ENCODE measurements around the gene ATP2A3. TPM values are rescaled to one million over a fixed set of nuclear protein-coding genes. Genes with fewer than 3 reads are reported as not detected.

The ATP2A3 gene
- polyA plus RNA-seq, 1 donor from 2014 or later: not detected

- H3K79me2 ChIP-seq (replicated peaks; ENCODE audit: insufficient read depth, low read length): no peaks in the 10 kb centered on the region
- TF ChIP-seq POLR2AphosphoS5 (IDR thresholded peaks at IDR 0.05) (no peak), RAD21 (conservative IDR thresholded peaks at IDR 0.05) (no peak), CTCF (IDR thresholded peaks at IDR 0.05; ENCODE audit: poor library complexity, severe bottlenecking) (no peak), EP300 (conservative IDR thresholded peaks at IDR 0.05; ENCODE audit: poor library complexity, severe bottlenecking) (no peak), TAF1 (IDR thresholded peaks at IDR 0.05; ENCODE audit: low read depth) (no peak), EZH2 (IDR thresholded peaks at IDR 0.05; ENCODE audit: borderline replicate concordance, insufficient read depth, low read length, poor library complexity, severe bottlenecking) (no peak), MXI1 (conservative IDR thresholded peaks at IDR 0.05; ENCODE audit: poor library complexity, severe bottlenecking) (no peak), SMC3 (conservative IDR thresholded peaks at IDR 0.05; ENCODE audit: poor library complexity) (no peak), REST (IDR thresholded peaks at IDR 0.05; ENCODE audit: borderline replicate concordance) (no peak)
- H3K9ac ChIP-seq (ENCODE audit: low read length): no peak overlapping the region
- no peaks in the 10 kb centered on the region for H3F3A ChIP-seq (ENCODE audit: insufficient read depth, low read length, poor library complexity, severe bottlenecking)
- no peak overlapping the region for H3K4me3 ChIP-seq (ENCODE audit: low read length)
- no peak overlapping the region for H3K27ac ChIP-seq (ENCODE audit: low read length)
- H3K27me3 ChIP-seq (ENCODE audit: insufficient read depth, low read depth, low read length): no peaks in the 10 kb centered on the region
- no peak overlapping the region for H3K4me2 ChIP-seq (ENCODE audit: low read length)
- H3K9me2 ChIP-seq (ENCODE audit: insufficient read depth, low read length): no peaks in the 10 kb centered on the region
- H3K9me3 ChIP-seq (ENCODE audit: low read length): no peaks in the 10 kb centered on the region
- no peaks in the 10 kb centered on the region for H3K36me3 ChIP-seq (ENCODE audit: insufficient read depth, low read length)
- no peak overlapping the region for H2AFZ ChIP-seq (ENCODE audit: low read depth, low read length)
- no peaks in the 10 kb centered on the region for H4K20me1 ChIP-seq (ENCODE audit: insufficient read depth)
Observed at GRCh38 chr17:3990386-3991127, 26.3 kb upstream of the ATP2A3 start.

- Histone ChIP-seq H3K79me2 (replicated peaks; ENCODE audit: insufficient read depth, low read length) (no peaks in the 10 kb centered on the region), H2AFZ (ENCODE audit: low read depth, low read length) (no peak overlapping the region), H3F3A (ENCODE audit: insufficient read depth, low read length, poor library complexity, severe bottlenecking) (no peaks in the 10 kb centered on the region), H3K36me3 (ENCODE audit: insufficient read depth, low read length) (no peaks in the 10 kb centered on the region), H3K9ac (ENCODE audit: low read length) (no peak overlapping the region), H3K9me3 (ENCODE audit: low read length) (no peaks in the 10 kb centered on the region), H3K4me2 (ENCODE audit: low read length) (no peak overlapping the region), H3K9me2 (ENCODE audit: insufficient read depth, low read length) (no peaks in the 10 kb centered on the region), H3K27me3 (ENCODE audit: insufficient read depth, low read depth, low read length) (no peaks in the 10 kb centered on the region), H3K4me3 (ENCODE audit: low read length) (no peak overlapping the region), H3K27ac (ENCODE audit: low read length) (no peak overlapping the region), H4K20me1 (ENCODE audit: insufficient read depth) (no peaks in the 10 kb centered on the region)
- TF ChIP-seq SMC3 (conservative IDR thresholded peaks at IDR 0.05; ENCODE audit: poor library complexity) (no peak), REST (IDR thresholded peaks at IDR 0.05; ENCODE audit: borderline replicate concordance) (no peak), POLR2AphosphoS5 (IDR thresholded peaks at IDR 0.05) (no peak), CTCF (IDR thresholded peaks at IDR 0.05; ENCODE audit: poor library complexity, severe bottlenecking) (no peak), TAF1 (IDR thresholded peaks at IDR 0.05; ENCODE audit: low read depth) (no peak), EZH2 (IDR thresholded peaks at IDR 0.05; ENCODE audit: borderline replicate concordance, insufficient read depth, low read length, poor library complexity, severe bottlenecking) (no peak), MXI1 (conservative IDR thresholded peaks at IDR 0.05; ENCODE audit: poor library complexity, severe bottlenecking) (no peak), RAD21 (conservative IDR thresholded peaks at IDR 0.05) (no peak), EP300 (conservative IDR thresholded peaks at IDR 0.05; ENCODE audit: poor library complexity, severe bottlenecking) (no peak)
Observed at GRCh38 chr17:3989041-3989886, 25.0 kb upstream of the ATP2A3 start.

Measured in neural cell (in vitro differentiated cells).